ENCODE data around the gene HSPA1A. TPM values are rescaled to one million over a fixed set of nuclear protein-coding genes. Genes with fewer than 3 reads are reported as not detected.
"Not testable (repeated sequence)": the region's sequence is repeated elsewhere in the genome, so short reads cannot be mapped to it uniquely, and the experiment has no call there.

HSPA1A gene
- total RNA-seq, 1 donor from 2014 or later: 155 TPM

DNA sequence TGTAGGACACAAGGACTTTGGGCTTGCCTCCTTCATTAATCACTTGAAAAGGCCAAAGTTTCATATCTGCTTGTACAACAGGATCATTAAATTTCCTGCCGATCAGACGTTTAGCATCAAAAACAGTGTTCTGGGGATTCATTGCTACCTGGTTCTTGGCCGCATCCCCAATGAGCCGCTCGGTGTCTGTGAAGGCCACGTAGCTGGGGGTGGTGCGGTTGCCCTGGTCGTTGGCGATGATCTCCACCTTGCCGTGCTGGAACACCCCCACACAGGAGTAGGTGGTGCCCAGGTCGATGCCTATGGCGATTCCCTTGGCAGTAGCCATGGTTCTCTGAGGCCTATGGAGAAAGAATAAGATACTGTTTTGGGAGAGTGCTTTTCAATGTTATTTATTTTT is 3.7 kb upstream of the HSPA1A start:
- no peak for DNase-seq

DNA sequence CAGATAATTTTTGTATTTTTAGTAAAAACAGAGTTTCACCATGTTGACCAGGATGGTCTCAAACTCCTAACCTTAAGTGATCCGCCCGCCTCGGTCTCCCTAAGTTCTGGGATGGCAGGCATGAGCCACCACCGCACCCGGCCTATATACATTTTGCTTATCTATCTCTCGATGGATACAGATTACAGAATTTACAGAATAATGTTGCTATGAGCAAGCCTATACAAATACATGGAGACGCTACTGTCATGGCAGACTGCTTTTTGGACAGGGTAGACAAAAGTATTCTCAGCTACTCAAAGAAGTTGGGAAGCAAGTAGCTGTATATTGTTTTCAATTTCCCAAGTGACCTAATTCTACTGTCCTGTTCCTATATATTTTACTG is 1.9 kb upstream of the HSPA1A start:
- DNase-seq: no peak

DNA sequence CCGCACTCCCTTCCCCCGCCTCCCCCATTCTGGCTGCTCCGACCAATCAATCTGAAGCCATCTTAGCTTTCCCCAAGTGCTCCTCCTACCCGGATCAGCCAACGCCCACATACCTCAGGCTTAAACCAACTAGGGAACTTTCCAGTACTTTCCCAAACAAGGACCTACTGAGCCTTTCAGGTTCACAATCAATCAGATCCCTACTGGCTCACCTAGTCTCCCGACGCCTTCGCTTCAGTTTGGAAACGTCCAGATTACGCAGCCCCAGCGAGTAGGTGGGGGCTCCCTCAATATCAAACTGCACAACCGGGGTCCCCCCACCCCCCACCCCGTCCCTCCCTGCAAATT is 692 bp upstream of the HSPA1A start:
- DNase-seq: peak; percentile 98

DNA sequence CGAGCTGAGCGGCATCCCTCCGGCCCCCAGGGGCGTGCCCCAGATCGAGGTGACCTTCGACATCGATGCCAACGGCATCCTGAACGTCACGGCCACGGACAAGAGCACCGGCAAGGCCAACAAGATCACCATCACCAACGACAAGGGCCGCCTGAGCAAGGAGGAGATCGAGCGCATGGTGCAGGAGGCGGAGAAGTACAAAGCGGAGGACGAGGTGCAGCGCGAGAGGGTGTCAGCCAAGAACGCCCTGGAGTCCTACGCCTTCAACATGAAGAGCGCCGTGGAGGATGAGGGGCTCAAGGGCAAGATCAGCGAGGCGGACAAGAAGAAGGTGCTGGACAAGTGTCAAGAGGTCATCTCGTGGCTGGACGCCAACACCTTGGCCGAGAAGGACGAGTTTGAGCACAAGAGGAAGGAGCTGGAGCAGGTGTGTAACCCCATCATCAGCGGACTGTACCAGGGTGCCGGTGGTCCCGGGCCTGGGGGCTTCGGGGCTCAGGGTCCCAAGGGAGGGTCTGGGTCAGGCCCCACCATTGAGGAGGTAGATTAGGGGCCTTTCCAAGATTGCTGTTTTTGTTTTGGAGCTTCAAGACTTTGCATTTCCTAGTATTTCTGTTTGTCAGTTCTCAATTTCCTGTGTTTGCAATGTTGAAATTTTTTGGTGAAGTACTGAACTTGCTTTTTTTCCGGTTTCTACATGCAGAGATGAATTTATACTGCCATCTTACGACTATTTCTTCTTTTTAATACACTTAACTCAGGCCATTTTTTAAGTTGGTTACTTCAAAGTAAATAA is 2.0 kb downstream of the HSPA1A start:
- not testable (repeated sequence) for DNase-seq

DNA sequence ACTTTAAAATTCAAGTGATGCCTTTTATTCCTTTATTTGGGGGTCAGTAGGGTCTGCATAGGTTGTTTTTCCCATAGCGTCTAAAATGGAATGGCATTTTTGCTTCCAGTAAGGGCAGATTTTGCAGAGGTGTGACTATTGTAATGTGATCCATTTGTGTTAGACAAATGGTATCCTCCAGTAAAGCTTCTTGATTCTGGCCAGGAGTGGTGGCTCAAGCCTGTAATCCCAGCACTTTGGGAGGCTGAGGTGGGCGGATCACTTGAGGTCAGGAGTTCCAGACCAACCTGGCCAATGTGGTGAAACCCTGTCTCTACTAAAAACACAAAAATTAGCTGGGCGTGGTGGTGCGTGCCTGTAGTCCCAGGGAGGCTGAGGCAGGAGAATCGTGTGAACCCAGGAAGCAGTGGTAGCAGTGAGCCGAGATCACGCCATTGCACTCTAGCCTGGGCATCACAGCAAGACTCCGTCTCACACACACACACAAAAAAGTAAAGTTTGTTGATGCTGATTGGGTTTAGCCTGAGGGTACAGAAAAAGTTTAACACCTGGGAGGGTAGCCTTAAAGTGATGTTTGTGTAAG is 2.7 kb downstream of the HSPA1A start:
- not testable (repeated sequence) for DNase-seq

DNA sequence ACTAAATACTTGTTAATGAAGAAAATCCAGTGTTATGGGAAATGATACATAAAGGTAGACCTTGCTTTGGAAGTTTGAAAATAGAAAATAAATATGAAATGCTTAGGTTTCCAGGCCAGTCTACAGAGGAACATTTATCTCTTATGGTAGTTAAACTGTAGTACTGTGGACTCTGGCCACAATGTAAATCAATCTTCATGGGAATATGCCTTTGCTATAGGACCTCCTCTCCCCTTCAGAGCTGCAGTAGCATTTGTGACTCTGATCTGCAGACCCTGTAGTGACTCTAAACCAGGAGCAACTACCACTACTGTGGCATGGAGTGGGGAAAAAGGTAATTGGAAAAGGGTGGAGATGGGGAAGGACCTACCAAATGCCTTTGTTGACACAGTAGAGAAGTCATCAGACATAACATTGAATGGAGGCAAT is 4.5 kb downstream of the HSPA1A start:
- DNase-seq: no peak

DNA sequence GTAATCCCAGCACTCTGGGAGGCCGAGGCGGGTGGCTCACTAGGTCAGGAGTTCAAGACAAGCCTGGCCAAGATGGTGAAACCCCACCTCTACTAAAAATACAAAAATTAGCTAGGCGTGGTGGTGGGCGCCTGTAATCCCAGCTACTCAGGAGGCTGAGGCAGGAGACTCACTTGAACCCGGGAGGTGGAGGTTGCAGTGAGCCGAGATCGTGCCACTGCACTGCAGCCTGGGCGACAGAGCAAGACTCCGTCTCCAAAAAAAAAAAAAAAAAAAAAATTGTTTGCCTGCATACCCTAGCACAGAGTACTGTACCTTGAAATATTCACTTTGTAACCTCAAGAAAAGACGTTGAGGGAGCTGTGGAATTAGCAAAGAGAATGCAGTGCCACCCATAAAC is 5.1 kb downstream of the HSPA1A start:
- not testable (repeated sequence) for DNase-seq

DNA sequence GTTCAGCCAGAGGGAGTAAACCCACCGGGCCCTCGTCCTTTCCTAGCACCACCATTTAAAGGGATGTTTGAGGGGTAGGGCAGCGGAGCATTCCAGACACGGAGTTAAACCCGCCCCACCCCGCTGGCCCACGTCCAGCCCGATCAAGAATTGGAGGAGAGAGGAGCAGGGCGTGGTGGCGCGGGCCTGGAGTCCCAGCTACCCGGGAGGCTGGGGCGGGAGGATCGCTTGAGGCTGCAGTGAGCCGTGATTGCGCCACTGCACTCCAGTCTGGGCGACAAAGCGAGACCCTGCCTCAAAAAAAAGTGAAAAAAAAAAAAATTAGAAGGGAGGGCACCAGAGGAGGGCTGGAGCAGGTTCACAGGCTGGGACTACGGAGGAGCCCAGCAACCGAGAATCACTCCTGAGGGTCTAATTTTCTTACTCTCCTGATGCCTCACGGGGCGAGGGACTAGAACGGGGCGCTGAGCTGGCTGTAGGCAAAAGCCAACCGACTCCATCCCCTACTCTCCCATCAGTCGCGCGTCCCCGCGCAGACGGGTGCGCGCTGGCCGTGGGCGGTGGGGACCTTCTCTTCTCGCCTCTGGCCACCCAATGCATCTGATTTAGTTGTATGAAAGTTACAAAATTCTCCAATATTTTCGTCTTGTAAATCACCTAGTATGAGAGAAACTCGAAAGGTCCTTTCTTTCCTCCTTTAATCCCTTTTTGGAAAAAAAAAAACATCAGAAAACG is 6.1 kb downstream of the HSPA1A start:
- DNase-seq: peak; percentile 58

DNA sequence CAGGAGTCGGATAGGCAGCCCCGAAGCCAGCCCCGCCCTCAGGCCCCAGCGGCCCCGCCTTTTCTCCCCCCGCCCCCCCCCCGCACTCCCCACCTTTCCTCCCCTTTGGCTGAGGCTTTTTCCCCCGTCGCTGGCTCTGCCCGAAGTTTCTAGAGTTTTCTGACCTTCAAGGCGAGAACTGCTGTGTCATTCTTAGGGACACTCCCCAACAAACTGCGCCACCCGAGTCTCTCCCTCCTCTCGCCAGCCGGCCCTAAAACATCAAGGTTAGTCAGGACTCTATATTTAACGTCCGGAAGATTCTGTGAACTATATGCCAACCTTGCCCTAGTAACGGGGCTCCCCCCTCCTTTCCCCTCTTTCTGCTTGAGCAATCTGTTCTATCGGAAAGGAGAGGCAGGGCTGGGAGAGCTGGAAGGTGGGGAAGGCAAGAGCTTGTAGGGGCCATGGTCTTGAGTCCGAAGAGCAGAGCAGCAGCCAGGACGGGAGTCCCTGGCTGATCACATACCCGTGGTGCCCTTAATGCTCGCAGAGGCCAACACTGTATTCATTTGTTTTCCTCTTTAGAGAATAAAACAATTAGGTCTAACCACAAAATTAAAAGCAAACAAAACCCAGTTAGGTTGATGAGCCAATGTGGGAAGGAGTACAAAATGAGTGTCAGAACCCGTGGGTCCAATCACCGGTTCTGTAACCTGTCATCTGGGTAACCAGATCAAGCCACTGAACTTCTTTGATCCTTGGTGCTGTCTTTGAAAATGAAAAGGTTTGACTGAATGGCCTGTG is 6.9 kb downstream of the HSPA1A start:
- peak; percentile 73 for DNase-seq

DNA sequence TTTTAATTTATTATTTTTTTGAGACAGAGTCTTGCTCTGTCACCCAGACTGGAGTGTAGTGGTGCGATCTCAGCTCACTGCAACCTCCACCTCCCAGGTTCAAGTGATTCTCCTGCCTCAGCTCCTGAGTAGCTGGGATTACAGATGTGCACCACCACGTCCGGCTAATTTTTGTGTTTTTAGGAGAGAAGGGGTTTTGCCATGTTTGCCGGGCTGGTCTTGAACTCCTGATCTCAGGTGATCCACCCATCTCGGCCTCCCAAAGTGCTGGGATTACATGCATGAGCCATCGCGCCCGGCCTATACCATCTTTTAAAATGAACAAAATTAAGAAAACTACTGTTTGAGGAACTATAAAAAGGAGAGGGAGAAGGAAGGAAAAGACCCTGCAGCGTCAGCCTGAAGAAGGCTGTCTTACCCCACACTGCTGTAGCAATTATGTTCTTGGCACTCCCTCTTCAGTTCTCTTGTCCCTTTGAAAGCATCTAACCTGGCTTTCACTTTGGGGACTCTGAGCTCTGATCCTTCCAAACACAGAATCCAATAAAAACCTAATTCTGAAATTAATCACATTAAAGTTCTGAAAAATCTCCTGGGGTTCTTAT is 8.4 kb downstream of the HSPA1A start:
- DNase-seq: not testable (repeated sequence)

DNA sequence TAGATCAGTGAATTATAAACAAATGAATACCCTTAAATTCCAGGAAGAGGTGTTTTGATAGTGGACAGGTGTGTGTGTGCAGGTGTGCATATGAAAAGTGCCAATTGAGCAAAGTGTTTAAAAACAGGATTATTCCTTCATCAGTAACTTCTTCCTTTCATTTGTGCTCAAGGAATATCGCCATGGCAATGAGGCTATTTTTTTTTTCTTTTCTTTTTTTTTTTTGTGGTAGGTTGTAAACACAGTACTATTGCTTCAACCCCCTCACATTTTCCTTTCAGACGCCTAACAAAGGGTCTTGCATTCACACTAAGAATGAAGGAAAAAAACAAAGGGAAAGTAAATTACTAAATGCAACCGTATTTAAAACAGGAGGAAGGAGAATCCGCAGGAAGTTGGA is 10.2 kb downstream of the HSPA1A start:
- DNase-seq: no peak

DNA sequence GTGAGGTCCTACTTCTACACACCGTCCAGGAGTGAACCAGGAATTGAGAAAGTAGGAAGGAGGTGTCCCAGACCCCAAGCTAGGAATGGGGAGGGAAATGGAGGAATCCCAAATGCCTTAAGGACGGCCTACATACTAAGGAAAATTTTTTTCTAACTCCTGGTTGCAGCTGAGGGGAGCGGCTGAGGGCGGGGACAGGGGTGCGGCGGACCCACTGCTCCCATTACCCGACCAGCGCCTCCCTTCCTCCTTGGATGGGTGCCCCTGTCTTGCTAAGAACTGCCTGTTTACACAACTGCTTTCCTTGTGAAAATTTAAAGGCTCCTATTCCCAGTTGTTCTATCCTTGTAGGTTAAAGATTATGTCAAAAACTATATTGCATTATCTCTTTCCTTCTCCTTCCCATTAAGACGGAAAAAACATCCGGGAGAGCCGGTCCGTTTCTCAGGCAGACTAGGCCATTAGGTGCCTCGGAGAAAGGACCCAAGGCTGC is 11.5 kb downstream of the HSPA1A start:
- DNase-seq: no peak

DNA sequence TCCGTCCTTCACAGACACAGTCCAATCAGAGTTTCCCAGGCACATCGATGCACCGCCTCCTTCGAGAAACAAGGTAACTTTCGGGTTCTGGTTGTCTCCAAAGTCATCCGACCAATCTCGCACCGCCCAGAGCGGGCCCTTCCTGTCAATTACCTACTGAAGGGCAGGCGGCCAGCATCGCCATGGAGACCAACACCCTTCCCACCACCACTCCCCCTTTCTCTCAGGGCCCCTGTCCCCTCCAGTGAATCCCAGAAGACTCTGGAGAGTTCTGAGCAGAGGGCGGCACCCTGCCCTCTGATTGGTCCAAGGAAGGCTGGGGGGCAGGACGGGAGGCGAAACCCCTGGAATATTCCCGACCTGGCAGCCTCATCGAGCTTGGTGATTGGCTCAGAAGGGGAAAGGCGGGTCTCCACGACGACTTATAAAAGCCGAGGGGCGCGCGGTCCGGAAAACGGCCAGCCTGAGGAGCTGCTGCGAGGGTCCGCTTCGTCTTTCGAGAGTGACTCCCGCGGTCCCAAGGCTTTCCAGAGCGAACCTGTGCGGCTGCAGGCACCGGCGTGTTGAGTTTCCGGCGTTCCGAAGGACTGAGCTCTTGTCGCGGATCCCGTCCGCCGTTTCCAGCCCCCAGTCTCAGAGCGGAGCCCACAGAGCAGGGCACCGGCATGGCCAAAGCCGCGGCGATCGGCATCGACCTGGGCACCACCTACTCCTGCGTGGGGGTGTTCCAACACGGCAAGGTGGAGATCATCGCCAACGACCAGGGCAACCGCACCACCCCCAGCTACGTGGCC is 12.1 kb downstream of the HSPA1A start, which contains the start of gene HSPA1B:
Gene HSPA1B, plus strand, starts transcription at position 453 of the 794 bp plus-strand sequence. Its CDS starts 213 bp downstream, at position 666.
- peak; percentile 100 for DNase-seq

DNA sequence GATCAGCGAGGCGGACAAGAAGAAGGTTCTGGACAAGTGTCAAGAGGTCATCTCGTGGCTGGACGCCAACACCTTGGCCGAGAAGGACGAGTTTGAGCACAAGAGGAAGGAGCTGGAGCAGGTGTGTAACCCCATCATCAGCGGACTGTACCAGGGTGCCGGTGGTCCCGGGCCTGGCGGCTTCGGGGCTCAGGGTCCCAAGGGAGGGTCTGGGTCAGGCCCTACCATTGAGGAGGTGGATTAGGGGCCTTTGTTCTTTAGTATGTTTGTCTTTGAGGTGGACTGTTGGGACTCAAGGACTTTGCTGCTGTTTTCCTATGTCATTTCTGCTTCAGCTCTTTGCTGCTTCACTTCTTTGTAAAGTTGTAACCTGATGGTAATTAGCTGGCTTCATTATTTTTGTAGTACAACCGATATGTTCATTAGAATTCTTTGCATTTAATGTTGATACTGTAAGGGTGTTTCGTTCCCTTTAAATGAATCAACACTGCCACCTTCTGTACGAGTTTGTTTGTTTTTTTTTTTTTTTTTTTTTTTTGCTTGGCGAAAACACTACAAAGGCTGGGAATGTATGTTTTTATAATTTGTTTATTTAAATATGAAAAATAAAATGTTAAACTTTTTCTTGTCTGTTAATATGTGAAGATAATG is 14.4 kb downstream of the HSPA1A start:
- DNase-seq: peak; percentile 75

DNA sequence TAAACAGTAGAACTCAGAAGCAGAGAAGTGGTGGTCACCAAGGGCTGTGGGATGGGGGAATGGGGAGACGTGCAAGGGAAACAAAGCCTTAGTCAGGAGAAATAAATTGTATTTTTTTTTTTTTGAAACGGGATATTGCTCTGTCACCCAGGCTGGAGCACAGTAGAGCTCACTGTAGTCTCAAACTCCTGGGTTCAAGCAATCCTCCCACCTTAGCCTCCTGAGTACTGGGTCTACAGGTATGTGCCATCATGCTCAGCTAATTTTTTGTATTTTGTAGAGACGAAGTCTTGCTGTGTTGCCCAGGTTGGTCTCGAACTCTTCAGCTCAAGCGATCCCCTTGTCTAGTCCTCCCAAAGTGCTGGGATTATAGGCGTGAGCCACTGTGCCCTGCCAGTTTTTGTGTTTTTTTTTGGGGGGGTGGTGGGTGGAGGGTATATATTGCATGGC is 15.6 kb downstream of the HSPA1A start:
- DNase-seq: no peak

DNA sequence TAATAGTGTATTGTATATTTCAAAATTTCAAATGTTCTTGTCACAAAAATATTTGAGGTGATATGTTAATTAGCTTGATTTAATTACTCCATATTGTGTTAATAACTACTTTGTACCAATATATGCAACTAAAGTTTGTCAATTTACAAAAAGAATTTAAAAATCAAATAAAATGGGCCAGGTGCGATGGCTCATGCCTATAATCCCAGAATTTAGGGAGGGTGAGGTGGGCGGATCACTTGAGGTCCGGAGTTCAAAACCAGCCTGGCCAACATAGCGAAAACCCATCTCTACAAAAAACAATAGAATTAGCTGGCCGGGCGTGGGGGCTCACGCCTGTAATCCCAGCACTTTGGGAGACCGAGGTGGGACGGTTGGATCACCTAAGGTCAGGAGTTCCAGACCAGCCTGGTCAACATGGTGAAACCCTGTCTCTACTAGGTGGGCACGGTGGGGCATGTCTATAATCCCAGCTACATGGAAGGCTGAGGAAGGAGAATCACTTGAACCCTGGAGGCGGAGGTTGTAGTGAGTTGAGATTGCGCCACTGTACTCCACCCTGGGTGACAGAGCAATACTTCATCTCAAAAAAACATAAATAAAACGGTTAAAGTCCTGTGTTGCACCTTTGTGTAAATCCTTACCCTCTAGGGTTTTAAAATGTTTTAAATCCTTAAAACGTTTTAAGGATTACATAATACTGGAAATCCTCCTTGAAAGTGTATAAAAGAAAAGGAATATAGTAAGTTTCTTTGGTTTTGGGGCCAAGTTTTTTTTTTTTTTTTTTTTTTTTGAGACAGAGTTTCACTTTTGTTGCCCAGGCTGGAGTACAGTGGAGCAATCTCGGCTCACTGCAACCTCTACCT is 16.2 kb downstream of the HSPA1A start:
- no peak for DNase-seq

DNA sequence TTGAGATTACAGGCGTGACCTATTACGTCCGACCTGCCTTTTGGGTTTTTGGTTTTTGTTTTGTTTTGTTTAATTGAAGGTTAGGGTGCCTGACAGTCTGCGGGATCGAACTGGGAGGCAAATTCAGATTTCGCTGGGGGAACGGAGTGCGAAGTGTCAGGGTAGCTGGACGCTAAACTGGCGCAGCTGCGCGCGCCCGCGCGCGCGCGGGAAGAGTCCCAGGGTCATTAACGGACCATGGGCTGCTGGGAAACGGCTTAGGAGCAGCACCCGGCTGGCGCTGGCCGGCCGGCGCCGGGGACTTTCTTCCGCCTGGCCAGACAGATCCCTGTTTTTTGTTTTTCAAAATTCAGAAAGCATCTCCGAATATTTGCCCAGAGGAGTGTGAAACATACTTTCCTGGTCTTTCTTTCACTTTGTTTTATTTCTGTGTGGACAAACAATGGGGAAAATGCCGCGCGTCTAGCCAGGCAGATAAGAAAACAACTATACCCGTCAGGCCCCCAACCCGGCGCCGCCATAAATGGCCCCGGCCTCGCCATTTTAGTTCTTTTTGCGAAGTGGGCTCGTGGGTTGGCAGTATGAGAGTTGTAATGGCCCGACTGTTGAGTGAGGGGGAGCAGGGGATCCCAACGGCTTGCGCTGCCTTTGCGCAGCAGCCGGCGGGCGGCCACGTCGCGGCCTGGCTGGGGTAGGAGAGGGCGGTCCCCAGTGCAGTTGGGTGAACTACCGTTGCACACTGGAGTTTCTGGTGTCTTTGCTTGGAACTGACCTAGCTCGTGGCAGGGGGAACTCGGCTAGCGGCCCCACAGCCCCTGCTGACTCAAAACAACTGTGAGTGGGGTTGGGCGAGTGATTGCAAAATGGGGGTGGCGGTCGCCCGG is 19.3 kb downstream of the HSPA1A start:
- DNase-seq: peak; percentile 90

DNA sequence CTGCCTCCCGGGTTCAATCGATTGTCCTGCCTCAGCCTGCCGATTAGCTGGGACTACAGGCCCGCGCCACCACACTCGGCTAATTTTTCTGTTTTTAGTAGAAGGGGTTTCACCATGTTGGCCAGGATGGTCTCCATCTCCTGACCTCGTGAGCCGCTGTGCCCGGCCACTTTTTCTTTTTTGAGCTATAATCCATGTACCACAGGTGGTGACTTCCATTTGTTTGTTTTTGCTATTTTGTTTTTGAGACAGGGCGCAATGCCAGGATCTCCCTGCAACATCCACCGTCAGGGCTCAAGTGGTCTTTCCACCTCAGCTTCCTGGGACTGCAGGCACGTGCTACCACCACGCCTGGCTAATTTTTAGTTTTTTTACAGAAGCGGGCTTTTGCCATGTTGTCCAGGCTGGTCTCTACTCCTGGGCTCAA is 20.7 kb downstream of the HSPA1A start:
- DNase-seq: no peak

Data from dermis blood vessel endothelial cell (primary cell).